HG03159 (cell line): ENCODE data around the gene PRSS3.
A peak's percentile ranks its signal among the peaks of the same experiment; 100 is the strongest.
"Not testable (repeated sequence)": the region's sequence is repeated elsewhere in the genome, so short reads cannot be mapped to it uniquely, and the experiment has no call there.

Source experiments
- ATAC-seq: cut with Tn5 transposase; IDR thresholded peaks from one replicate; pipeline ENCODE4 v1.9.1; 2021; ENCODE audit warnings: mild to moderate bottlenecking, moderate library complexity; ENCODE audit not compliant: unreplicated experiment

PRSS3 gene

GRCh38 chr9:33795281-33795680, at the start of gene PRSS3:
Gene PRSS3, plus strand, starts transcription at chr9:33795561. Its CDS starts 13 bp downstream, at chr9:33795574.
- no peak for ATAC-seq

GRCh38 chr9:33748633-33749304, 46.6 kb upstream of the PRSS3 start:
- no peak for ATAC-seq

GRCh38 chr9:33749305-33749654, 46.1 kb upstream of the PRSS3 start:
- ATAC-seq, result not testable (repeated sequence)

- no peak for ATAC-seq
Observed at GRCh38 chr9:33750307-33750838, 45.0 kb upstream of the PRSS3 start.

DNA sequence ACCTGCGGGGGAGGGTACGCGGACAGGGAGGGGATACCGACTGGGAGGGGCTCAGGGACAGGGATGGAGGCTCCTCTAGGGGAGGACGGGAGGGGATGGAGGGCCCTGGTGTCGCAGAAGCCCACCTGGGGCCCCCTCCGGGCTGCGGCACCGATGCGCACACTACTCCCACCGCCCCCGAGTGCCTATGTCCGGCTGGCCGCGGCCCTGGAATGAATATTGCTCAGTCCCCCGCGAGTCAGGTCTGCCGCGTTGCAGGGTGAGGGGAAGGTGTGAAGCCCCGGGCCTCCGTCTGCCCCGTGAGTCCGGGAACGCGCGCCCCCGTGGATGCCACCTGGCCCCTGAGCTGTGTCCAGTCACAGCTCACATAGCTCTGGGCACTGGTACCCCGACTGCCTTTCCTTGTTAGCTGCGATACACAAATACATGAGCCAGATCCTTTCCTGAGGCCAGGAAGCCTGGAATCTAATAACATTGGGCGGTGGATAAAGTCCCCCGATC, 44.5 kb upstream of the PRSS3 start:
- ATAC-seq, result no peak

DNA sequence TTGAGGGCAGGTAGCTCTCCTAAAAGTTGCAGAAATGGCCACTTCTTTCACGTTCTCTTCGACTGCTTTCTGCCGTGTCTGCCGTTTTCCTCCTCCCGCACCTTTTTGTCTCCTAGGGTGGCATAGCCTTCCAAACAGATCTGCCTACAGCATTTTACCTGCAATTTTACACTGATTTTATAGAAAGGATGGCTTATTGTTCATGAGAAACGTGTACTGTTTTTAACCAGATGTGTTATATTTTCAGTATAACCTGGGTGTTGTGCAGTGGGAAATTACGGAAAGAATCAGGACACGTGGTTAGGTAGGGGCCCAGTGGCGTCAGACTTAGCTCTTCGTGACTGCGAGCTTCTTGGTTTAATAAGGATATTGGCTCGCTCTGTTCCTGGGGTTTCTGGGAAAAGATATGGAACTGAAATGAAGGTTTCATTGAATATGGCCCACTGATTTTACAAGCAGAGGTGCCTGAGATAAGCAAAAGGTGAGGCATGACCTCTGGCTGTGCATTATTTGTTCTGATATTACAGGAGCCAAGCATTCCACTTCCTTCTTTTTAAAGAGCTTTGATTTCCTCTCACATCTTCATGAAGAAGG, 43.7 kb upstream of the PRSS3 start:
- ATAC-seq, result no peak

- ATAC-seq, result no peak
Observed at GRCh38 chr9:33752130-33752637, 43.2 kb upstream of the PRSS3 start.

DNA sequence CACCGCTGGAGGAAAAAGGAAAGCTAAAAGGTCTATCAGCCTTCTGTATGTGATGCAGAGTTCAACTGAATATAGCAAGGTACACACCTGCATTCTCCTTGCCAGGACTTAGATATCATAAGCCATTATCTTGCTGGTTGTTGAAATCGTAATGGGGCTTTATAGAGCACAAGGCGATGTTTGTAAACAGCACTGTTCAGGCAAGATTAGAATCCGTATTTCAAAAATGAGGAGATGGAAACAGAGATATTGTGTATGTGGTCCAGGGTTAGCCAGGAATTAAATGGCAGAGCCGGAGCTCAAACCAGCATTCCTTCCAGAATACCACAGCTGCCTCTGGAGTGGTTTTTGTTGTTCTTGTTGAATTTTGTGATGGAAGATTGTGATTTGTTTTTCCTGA, 42.6 kb upstream of the PRSS3 start:
- not testable (repeated sequence) for ATAC-seq

DNA sequence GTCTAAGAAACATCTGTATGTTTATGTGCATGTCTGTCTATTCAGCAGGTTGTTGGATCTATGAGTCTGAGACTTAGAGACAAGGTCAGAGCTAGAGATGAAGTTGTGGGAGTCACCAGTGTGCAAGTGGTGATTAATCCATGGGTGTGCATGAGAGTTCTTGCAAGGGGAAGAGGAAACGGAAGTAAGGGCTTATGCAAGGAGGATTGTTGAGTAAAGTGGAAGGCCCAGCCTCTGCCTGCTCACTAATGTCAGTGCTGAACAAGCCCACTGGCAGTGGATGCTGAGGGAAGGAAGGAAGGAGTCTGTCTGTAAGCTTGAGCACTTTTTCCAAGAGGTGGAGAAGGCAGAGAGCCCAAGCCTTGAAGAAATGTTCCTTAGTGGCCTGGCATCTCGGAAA, 35.7 kb upstream of the PRSS3 start:
- ATAC-seq, result not testable (repeated sequence)

DNA sequence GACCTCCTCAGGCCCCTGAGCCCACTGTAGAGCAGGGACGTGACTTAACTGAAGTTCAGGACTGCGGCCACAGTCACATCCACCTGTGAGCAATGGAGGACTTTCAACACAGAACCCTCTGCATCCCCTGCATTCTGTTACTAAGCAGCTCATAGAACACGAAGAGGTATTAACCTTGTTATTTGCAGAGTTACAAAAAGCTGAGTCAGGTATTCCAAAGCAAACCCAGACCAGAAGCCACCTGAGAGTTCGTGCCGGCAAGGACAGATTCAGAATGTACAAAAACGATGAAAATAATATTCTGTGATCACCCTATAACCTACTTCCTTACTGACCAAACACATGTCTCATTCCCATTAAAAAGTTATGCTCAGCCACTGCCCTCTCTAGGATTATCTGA, 33.0 kb upstream of the PRSS3 start:
- ATAC-seq, result no peak

GRCh38 chr9:33763709-33764108, 31.7 kb upstream of the PRSS3 start:
- ATAC-seq, result not testable (repeated sequence)

- no peak for ATAC-seq
Observed at GRCh38 chr9:33765411-33765810, 29.9 kb upstream of the PRSS3 start.

DNA sequence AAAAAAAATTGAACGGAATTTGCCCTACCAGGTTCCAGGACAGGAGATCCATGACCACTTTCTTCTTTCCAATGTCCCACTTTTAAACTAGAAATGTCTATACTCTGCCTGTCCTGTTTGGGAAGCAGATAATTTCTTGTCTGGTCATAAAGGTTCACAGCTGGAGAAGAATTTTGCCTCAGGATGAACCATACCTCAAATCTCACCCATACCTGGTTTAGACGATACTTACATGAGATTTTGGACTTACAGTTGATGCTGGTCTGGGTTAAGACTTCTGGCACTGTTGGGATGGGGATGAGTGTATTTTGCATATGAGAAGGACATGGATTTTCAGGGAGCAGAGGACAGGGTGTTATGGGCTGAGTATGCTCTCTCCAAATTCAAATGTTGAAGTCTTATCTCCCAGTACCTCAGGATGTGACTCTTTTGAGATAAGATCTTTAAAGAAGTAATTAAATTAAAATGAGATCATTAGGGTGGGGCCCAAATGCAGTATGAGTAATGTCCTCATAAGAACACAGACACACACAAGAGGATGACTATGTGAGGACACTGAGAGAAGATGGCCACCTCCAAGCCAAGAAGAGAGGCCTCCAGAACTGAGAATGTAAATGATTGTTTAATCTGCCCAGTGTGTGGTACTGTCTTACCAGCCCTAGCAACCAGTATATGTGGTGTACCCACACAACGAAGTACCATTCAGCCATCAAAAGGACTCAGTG, 25.0 kb upstream of the PRSS3 start:
- ATAC-seq, result not testable (repeated sequence)

DNA sequence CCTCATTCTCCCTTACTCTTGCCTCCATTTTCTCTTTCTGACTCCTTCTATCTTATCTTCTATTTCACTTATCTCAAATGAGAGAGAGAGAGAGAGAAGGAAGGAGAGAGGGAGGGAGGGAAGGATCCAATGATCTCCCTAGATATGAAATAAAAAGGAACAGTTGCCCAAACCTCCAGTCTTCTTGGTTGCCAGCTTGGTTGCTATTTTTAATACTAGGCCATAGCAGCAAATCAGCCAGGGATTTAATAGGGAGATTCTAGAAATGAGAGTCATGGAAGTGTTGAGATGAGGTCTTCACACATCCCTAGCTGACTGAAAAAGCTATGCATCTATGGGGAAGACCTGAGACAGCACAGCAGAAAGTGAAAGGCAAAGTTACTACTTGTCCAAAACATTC, 22.2 kb upstream of the PRSS3 start:
- not testable (repeated sequence) for ATAC-seq

- not testable (repeated sequence) for ATAC-seq
Observed at GRCh38 chr9:33774074-33774659, 21.2 kb upstream of the PRSS3 start.

DNA sequence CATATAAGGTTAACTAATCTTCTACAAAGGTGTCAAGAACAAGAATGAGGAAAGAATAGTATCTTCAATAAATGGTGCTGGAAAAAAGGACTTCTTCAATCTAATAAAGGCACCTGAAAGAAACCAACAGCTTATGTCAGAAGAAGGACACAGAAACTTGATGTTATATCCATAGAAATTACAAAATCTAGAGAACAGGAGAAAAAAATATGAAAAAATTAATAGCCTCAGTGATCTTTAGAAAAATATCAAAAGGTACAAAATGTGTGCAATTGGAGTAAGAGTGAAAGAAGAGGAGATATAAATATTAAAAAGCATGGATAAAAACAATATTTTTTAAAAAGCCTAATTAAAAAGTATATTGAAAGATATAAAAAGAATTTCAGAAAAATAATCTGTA, 18.8 kb upstream of the PRSS3 start:
- no peak for ATAC-seq

- peak; percentile 84 for ATAC-seq
Observed at GRCh38 chr9:33778700-33779351, 16.5 kb upstream of the PRSS3 start.

- ATAC-seq, result no peak
Observed at GRCh38 chr9:33780276-33780675, 15.1 kb upstream of the PRSS3 start.

GRCh38 chr9:33781736-33782135, 13.6 kb upstream of the PRSS3 start:
- ATAC-seq, result no peak

- ATAC-seq, result no peak
Observed at GRCh38 chr9:33782395-33783152, 12.8 kb upstream of the PRSS3 start.
